GM18526 (cell line): Measurements from ENCODE around the gene CHD6.

Source experiments
- POLR2A ChIP-seq: IDR thresholded peaks from 3 replicates; pipeline ENCODE4 v1.6.1; 2011; ENCODE audit not compliant: insufficient read length; ENCODE audit errors: extremely low read depth

The CHD6 gene

GRCh38 chr20:41627611-41628244 is 9.6 kb upstream of the CHD6 start:
- no peak for TF ChIP-seq POLR2A

GRCh38 chr20:41627001-41627495 is 8.9 kb upstream of the CHD6 start:
- TF ChIP-seq POLR2A: no peak

GRCh38 chr20:41623625-41624375 is 5.6 kb upstream of the CHD6 start:
- no peak for TF ChIP-seq POLR2A

- TF ChIP-seq POLR2A: no peak
These were observed 4.4 kb upstream of the CHD6 start for GRCh38 chr20:41622584-41622983.

GRCh38 chr20:41621971-41622370 is 3.8 kb upstream of the CHD6 start:
- TF ChIP-seq POLR2A: no peak

- no peak for TF ChIP-seq POLR2A
These were observed 3.2 kb upstream of the CHD6 start for GRCh38 chr20:41621421-41621820.

GRCh38 chr20:41619360-41620100 is 1.4 kb upstream of the CHD6 start:
- TF ChIP-seq POLR2A: no peak

GRCh38 chr20:41618807-41619311 is 682 bp upstream of the CHD6 start:
- TF ChIP-seq POLR2A: no peak

- TF ChIP-seq POLR2A: no peak
These were observed 897 bp downstream of the CHD6 start for GRCh38 chr20:41617059-41617901.

- no peak for TF ChIP-seq POLR2A
These were observed 1.9 kb downstream of the CHD6 start for GRCh38 chr20:41616228-41616627.

- TF ChIP-seq POLR2A: no peak
These were observed 2.5 kb downstream of the CHD6 start for GRCh38 chr20:41615676-41616075.

GRCh38 chr20:41615110-41615509 is 3.1 kb downstream of the CHD6 start:
- TF ChIP-seq POLR2A: no peak

GRCh38 chr20:41613321-41613720 is 4.9 kb downstream of the CHD6 start:
- no peak for TF ChIP-seq POLR2A

- no peak for TF ChIP-seq POLR2A
These were observed 8.7 kb downstream of the CHD6 start for GRCh38 chr20:41609474-41609873.

GRCh38 chr20:41608606-41609005 is 9.6 kb downstream of the CHD6 start:
- no peak for TF ChIP-seq POLR2A
